ENCODE data around the gene TEX14. TPM values are rescaled to one million over a fixed set of nuclear protein-coding genes. Genes with fewer than 3 reads are reported as not detected.
"Not testable (repeated sequence)": the region's sequence is repeated elsewhere in the genome, so short reads cannot be mapped to it uniquely, and the experiment has no call there.

TEX14 gene
- total RNA-seq, 6 experiments from 2014 or later, result 0.04 to 0.12 (median 0.09) TPM; not detected in 3

DNA sequence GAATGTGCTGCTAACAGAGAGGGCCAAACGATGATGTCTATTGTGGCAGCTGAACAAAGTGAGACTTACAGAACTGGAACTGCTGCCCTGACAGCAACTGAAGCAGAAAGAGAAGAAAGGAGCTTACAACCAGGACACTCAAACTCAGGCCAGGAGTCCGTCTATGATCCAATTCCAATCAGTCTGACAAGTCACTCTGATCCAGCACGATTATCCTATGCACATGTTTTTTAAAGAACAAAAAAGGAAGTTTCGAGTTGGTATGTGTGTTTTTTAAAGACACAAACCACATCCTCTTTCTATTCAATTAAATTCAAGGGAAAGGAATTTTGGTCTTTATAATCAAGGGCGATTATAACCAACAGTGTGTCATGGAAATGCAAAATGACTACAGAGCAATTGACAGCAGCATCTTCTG is 135.0 kb downstream of the TEX14 start:
- no peaks in the 10 kb centered on the region for H3K9me3 ChIP-seq
- TF ChIP-seq, protein P1, sequence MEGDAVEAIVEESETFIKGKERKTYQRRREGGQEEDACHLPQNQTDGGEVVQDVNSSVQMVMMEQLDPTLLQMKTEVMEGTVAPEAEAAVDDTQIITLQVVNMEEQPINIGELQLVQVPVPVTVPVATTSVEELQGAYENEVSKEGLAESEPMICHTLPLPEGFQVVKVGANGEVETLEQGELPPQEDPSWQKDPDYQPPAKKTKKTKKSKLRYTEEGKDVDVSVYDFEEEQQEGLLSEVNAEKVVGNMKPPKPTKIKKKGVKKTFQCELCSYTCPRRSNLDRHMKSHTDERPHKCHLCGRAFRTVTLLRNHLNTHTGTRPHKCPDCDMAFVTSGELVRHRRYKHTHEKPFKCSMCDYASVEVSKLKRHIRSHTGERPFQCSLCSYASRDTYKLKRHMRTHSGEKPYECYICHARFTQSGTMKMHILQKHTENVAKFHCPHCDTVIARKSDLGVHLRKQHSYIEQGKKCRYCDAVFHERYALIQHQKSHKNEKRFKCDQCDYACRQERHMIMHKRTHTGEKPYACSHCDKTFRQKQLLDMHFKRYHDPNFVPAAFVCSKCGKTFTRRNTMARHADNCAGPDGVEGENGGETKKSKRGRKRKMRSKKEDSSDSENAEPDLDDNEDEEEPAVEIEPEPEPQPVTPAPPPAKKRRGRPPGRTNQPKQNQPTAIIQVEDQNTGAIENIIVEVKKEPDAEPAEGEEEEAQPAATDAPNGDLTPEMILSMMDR (IDR thresholded peaks at IDR 0.05), result no peak
- TF ChIP-seq POLR2A (IDR thresholded peaks at IDR 0.05), result no peak
- 66% methylated on average over 5 of the region's 5 CpGs for WGBS (ENCODE audit: insufficient coverage, low coverage, low lambda C conversion rate, missing lambda C conversion rate)
- ATAC-seq, result no peak
- H3K4me1 ChIP-seq, result peaks cover 0 to 6% (median 0%) of the 10 kb centered on the region in 4 donors
- no peaks in the 10 kb centered on the region for H3K27me3 ChIP-seq
- no peaks in the 10 kb centered on the region for H3K36me3 ChIP-seq
- no peak overlapping the region for H3K27ac ChIP-seq
- no peak for DNase-seq
- no peak overlapping the region for H3K4me3 ChIP-seq
- intact Hi-C loops (cut with DNase I), result no loop called here

DNA sequence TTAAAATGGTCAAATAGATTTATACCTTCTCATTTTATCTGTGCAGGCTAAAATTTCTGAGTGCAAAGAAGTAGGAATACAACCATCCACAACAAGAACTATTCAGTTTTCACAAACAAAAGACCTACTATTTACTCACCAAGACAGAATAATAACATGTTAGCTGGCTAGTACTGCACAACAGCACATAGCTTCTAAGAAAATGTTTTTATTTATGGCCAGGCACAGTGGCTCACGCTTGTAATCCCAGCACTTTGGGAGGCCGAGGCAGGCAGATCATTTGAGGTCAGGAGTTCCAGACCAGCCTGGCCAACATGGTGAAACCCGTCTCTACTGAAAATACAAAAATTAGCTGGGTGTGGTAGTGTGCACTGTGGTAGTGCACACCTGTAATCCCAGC is 136.7 kb downstream of the TEX14 start:
- DNase-seq; H3K9me3 ChIP-seq; H3K27ac ChIP-seq; intact Hi-C loops (cut with DNase I); H3K4me1 ChIP-seq; H3K27me3 ChIP-seq; H3K36me3 ChIP-seq; H3K4me3 ChIP-seq; ATAC-seq: not testable (repeated sequence)
- WGBS (ENCODE audit: insufficient coverage, low coverage, low lambda C conversion rate, missing lambda C conversion rate), result 93% methylated on average over 3 of the region's 3 CpGs

DNA sequence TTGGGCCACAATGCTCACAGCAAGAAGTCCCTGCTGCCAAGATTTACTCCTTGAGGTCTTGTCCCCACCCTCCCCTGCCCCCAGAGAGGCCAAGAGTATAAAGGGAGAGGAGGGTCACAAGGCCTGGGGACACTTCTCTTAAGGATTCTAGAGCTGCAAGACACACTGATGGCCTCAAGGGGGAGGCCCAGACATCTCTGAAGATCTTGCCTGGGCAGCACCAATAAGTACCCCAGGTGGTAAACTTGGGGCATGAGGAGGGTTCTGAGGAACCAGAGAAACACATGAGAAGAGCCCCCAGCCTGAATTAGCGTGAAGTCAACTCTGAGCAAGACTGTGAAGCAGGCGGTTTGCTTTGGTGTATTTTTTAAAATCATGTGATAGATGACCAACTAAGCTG is 150.6 kb downstream of the TEX14 start:
- DNase-seq (no peak), ATAC-seq (peak in 1 of 4 donors; percentile 29)
- intact Hi-C loops (cut with DNase I), result no loop called here
- H3K36me3 ChIP-seq, result no peaks in the 10 kb centered on the region
- peaks cover 0 to 3% (median under 1%) of the 10 kb centered on the region in 4 donors for H3K4me1 ChIP-seq
- 69% methylated on average over 2 of the region's 2 CpGs for WGBS (ENCODE audit: insufficient coverage, low coverage, low lambda C conversion rate, missing lambda C conversion rate)
- no peak overlapping the region for H3K4me3 ChIP-seq
- H3K27me3 ChIP-seq, result no peaks in the 10 kb centered on the region
- no peak for TF ChIP-seq POLR2A (IDR thresholded peaks at IDR 0.05)
- TF ChIP-seq, protein P1 (IDR thresholded peaks at IDR 0.05), result peak in 2 of 4 donors; percentile 8 to 9
- H3K27ac ChIP-seq, result no peak overlapping the region
- H3K9me3 ChIP-seq, result no peaks in the 10 kb centered on the region

DNA sequence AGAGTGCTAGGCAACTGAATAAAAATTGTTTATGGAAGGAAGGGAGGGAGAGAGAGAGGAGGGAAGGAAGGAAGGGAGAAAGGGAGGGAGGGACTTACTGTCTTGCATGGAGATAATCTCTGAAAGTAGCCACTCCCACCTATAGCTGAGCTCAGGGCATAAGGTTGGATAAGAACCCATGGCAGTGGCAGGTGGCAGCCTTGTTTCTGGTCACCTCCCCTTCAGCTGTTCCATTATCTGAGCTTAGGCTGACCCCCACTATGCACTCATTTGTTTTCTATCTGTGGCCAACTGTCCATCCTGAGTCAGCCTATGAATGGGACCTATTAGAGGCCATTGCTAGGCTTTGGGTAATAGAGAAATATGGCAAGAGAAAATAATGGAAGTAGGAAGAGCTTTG is 152.1 kb downstream of the TEX14 start:
- TF ChIP-seq, protein P1 (IDR thresholded peaks at IDR 0.05), result no peak
- no peak for TF ChIP-seq POLR2A (IDR thresholded peaks at IDR 0.05)
- no peak for ATAC-seq
- H3K36me3 ChIP-seq, result no peaks in the 10 kb centered on the region
- H3K9me3 ChIP-seq, result no peaks in the 10 kb centered on the region
- no peak for DNase-seq
- peaks cover 0 to 18% (median 8%) of the 10 kb centered on the region in 4 donors for H3K4me1 ChIP-seq
- no peak overlapping the region for H3K4me3 ChIP-seq
- no peak overlapping the region for H3K27ac ChIP-seq
- intact Hi-C loops (cut with DNase I), result no loop called here
- H3K27me3 ChIP-seq, result no peaks in the 10 kb centered on the region

DNA sequence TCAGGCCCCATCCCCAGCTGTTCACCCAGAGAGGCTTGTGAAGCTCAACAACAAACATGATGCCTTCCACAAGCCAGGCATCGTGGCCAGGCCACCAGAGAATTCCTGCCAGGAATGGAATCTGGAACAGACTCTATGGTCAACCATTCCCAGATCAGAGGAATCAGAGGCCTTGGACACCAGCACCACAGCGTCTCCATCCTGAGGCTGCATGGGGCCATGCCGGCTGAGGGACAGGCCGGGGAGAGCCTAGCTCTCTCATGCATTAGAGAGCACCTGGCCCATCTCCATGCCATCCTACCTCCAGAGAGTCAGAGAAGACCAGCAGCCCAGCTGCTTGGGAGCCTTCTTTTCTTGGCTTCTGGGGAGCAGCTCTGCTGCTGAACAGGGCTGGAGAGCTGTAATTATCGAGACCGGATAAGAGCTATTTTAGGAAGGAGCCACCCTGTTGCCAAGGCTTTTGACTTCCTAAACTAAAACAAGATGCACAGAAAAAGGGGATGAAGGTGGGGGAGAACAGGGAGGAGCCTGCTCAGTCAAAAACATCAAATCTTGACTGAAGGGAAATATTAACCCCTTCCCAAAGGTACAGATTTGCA is 152.9 kb downstream of the TEX14 start:
- no peak for ATAC-seq
- intact Hi-C loops (cut with DNase I), result no loop called here
- WGBS (ENCODE audit: insufficient coverage, low coverage, low lambda C conversion rate, missing lambda C conversion rate), result 40% methylated on average over 1 of the region's 6 CpGs

More for the DNA sequence above, 152.9 kb downstream of the TEX14 start:
- H3K27me3 ChIP-seq, result no peaks in the 10 kb centered on the region
- DNase-seq, result no peak
- H3K9me3 ChIP-seq, result no peaks in the 10 kb centered on the region
- H3K4me3 ChIP-seq, result no peak overlapping the region
- peaks cover 0 to 26% (median 13%) of the 10 kb centered on the region in 4 donors for H3K4me1 ChIP-seq
- no peak overlapping the region for H3K27ac ChIP-seq
- no peaks in the 10 kb centered on the region for H3K36me3 ChIP-seq
- TF ChIP-seq, protein P1 (IDR thresholded peaks at IDR 0.05), result no peak
- TF ChIP-seq POLR2A (IDR thresholded peaks at IDR 0.05), result no peak
